Measurements from ENCODE around the gene DHPS.

DNA sequence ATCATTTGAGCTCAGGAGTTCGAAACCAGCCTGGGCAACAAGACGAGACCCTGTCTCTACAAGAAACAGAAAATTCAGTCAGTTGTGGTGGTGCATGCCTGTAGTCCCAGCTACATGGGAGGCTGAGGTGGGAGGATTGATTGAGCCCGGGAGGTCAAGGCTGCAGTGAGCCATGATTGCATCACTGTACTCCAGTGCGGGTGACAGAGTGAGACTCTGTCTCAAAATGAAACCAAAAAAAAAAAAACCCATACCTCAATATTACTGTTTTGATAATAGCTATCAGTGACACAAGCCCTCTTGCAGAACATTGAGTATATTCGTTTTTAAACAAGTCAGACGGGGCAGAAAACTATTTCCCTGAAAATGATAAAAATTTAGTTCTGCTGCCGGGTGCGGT is 54.7 kb downstream of the DHPS start:
- no peak for TF ChIP-seq EZH2 (IDR thresholded peaks at IDR 0.05; ENCODE audit: insufficient read depth, poor library complexity, severe bottlenecking)
- no peak for TF ChIP-seq EZH2phosphoT487 (IDR thresholded peaks at IDR 0.05; ENCODE audit: insufficient read depth, low read depth)
